Measurements from ENCODE around the gene CD8B. TPM values are rescaled to one million over a fixed set of nuclear protein-coding genes. Genes with fewer than 3 reads are reported as not detected.

Gene CD8B
- total and polyA plus RNA-seq, 9 of the 15 experiments (the other 6 are each of a cell fraction or from before 2014, with no cell fraction given): not detected

- no peak for TF ChIP-seq REST (IDR thresholded peaks at IDR 0.05; ENCODE audit: borderline replicate concordance)
- no peak for TF ChIP-seq REST (CRISPR knock-in tag; IDR thresholded peaks at IDR 0.05; ENCODE audit: low read depth)
- no peak for TF ChIP-seq ZNF134 (CRISPR knock-in tag; conservative IDR thresholded peaks at IDR 0.05)
Observed at GRCh38 chr2:86772611-86773010, 89.1 kb downstream of the CD8B start (continued).

Data from K562 (cell line).